ENCODE measurements around the gene WDR86.

WDR86 gene

GRCh38 chr7:151345576-151346469 lies 64.0 kb downstream of the WDR86 start:
- DNase-seq: no peak

- DNase-seq: no peak
These were observed 66.3 kb downstream of the WDR86 start for GRCh38 chr7:151343516-151343915.

- no peak for DNase-seq
These were observed 67.0 kb downstream of the WDR86 start for GRCh38 chr7:151342811-151343210.

- DNase-seq: no peak
These were observed 67.7 kb downstream of the WDR86 start for GRCh38 chr7:151342102-151342646.

- peak; percentile 89 for DNase-seq
These were observed 68.3 kb downstream of the WDR86 start, which contains the start of gene NUB1 for GRCh38 chr7:151341357-151342101. Gene NUB1 (plus strand): TSS chr7:151341812. CDS start chr7:151345350, 3,538 bp downstream.

GRCh38 chr7:151340794-151341356 lies 69.0 kb downstream of the WDR86 start:
- DNase-seq: no peak

- no peak for DNase-seq
These were observed 70.0 kb downstream of the WDR86 start for GRCh38 chr7:151339651-151340382.

GRCh38 chr7:151338809-151339208 lies 71.0 kb downstream of the WDR86 start:
- DNase-seq: no peak

GRCh38 chr7:151337346-151337745 lies 72.5 kb downstream of the WDR86 start:
- DNase-seq: no peak

- no peak for DNase-seq
These were observed 73.7 kb downstream of the WDR86 start for GRCh38 chr7:151336027-151336708.

GRCh38 chr7:151334628-151335027 lies 75.2 kb downstream of the WDR86 start:
- no peak for DNase-seq

All from activated naive CD4-positive, alpha-beta T cell treated with Interleukin-2 at 50 U/mL for 16 hours (primary cell).